Measurements from ENCODE around the gene RYR2. TPM values are rescaled to one million over a fixed set of nuclear protein-coding genes. Genes with fewer than 3 reads are reported as not detected.

RYR2 gene
- total and polyA plus RNA-seq, 2 of the 8 experiments (the other 6 are each of a cell fraction or from before 2014, with no cell fraction given), result 1.3 to 4.4 TPM

DNA sequence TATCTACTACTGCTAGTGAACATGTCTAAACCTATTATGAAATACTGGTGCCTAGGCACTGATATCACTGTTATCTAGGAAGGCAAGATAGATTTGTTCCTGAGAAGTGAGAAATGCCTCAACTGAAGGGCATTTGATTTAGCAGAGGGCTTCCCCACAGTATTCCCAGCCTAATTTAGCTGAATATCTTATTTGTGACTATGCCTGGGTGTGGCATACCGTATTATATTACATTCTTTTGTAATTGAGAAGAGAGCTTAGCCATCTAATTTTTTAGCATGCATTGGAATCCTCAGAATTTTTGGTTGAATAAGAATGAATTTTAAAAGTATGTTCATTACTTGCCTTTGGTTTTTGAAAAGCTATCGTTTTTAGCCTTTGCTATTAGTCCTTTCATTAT is 749.6 kb downstream of the RYR2 start:
- Histone ChIP-seq H2AFZ (ENCODE audit: low read length) (no peak overlapping the region), H2BK5ac (ENCODE audit: low read depth, low read length) (no peak overlapping the region), H3K4ac (replicated peaks; ENCODE audit: insufficient read length, low read depth, low read length) (no peak overlapping the region), H4K20me1 (replicated peaks in 1 of 2; ENCODE audit: control insufficient read depth in 1 of 2, insufficient read depth in 2 of 2, low read length in 2 of 2) (no peaks in the 10 kb centered on the region), H3K4me1 (replicated peaks in 1 of 4; ENCODE audit: control insufficient read depth in 3 of 4, insufficient read depth in 4 of 4, low read length in 3 of 4) (no peaks in the 10 kb centered on the region), H2BK12ac (ENCODE audit: low read depth, low read length) (no peak overlapping the region), H3K79me2 (ENCODE audit: control insufficient read depth in 1 of 2, insufficient read depth in 2 of 2, low read length in 2 of 2) (no peaks in the 10 kb centered on the region), H3K23ac (ENCODE audit: insufficient read length) (no peak overlapping the region), H3K18ac (ENCODE audit: extremely low read depth, low read length) (no peak overlapping the region), H3K36me3 (ENCODE audit: control insufficient read depth in 2 of 4, insufficient read depth in 4 of 4, low read length in 3 of 4) (no peaks in the 10 kb centered on the region; a peak in 1 of 8 replicates), H3K4me3 (ENCODE audit: extremely low read depth in 1 of 4, insufficient read depth in 2 of 4, low read depth in 3 of 4, low read length in 4 of 4) (no peak overlapping the region), H2BK15ac (ENCODE audit: low read length) (no peak overlapping the region), H3K9me3 (ENCODE audit: insufficient read depth in 2 of 2, low read depth in 1 of 2, low read length in 1 of 2) (no peaks in the 10 kb centered on the region), H3K56ac (replicated peaks; ENCODE audit: insufficient read length, low read depth, low read length) (no peak overlapping the region), H4K8ac (ENCODE audit: extremely low read depth, insufficient read depth, low read length) (no peak overlapping the region), H3K79me1 (ENCODE audit: low read depth, low read length) (no peaks in the 10 kb centered on the region), H2AK5ac (ENCODE audit: low read depth, low read length) (no peak overlapping the region), H3K23me2 (ENCODE audit: low read depth, low read length) (no peaks in the 10 kb centered on the region), H3K27me3 (replicated peaks in 1 of 4; ENCODE audit: control insufficient read depth in 3 of 4, extremely low read depth in 1 of 4, insufficient read depth in 3 of 4, low read length in 3 of 4) (no peaks in the 10 kb centered on the region), H4K91ac (replicated peaks; ENCODE audit: insufficient read length, low read length) (no peak overlapping the region), H3K14ac (ENCODE audit: insufficient read length) (no peak overlapping the region), H2BK20ac (ENCODE audit: low read length) (no peak overlapping the region), H3K4me2 (ENCODE audit: insufficient read depth in 1 of 2, low read depth in 2 of 2, low read length in 2 of 2) (no peak overlapping the region), H3K27ac (ENCODE audit: low read depth, low read length) (no peak overlapping the region), H4K5ac (ENCODE audit: insufficient read length, low read depth, low read length) (no peak overlapping the region), H2BK120ac (replicated peaks; ENCODE audit: low read depth, low read length) (no peak overlapping the region), H3K9ac (replicated peaks in 1 of 4; ENCODE audit: extremely low read depth in 1 of 4, low read depth in 3 of 4, low read length in 3 of 4) (no peak overlapping the region)
- WGBS, 2 experiments (ENCODE audit: extremely low coverage in 1 of 2, insufficient coverage in 1 of 2, insufficient read length in 1 of 2, insufficient replicate concordance in 2 of 2, low coverage in 1 of 2, low lambda C conversion rate in 2 of 2, missing lambda C conversion rate in 1 of 2), result 89% methylated on average over 2 of the region's 2 CpGs; no CpG with 5 or more reads in 1 of the 2 experiments
- ChIA-PET CTCF (ENCODE audit: partially characterized antibody) (interaction anchor here (1.0 to 2.6 kb wide), 3 partner anchors 9 to 17 kb away, joined by 3 to 6 read pairs (median 5); no protein-coding TSS in a partner anchor), POLR2A (ENCODE audit: partially characterized antibody) (no interaction called here)
- FAIRE-seq (no peak), DNase-seq (ENCODE audit: low read depth in 1 of 2, low spot score in 2 of 2) (no peak)
- TF ChIP-seq KDM1A (IDR thresholded peaks at IDR 0.05; ENCODE audit: borderline replicate concordance, low read length) (no peak), SUZ12 (IDR thresholded peaks at IDR 0.05; ENCODE audit: low read length) (no peak), YY1 (IDR thresholded peaks at IDR 0.05; ENCODE audit: low read depth, low read length) (no peak), GTF2F1 (IDR thresholded peaks at IDR 0.05; ENCODE audit: borderline replicate concordance, low read depth, low read length) (no peak), SP2 (IDR thresholded peaks at IDR 0.05; ENCODE audit: low read length) (no peak), CREB1 (IDR thresholded peaks at IDR 0.05) (no peak), SIX5 (IDR thresholded peaks at IDR 0.05; ENCODE audit: low read depth, low read length) (no peak), CHD2 (IDR thresholded peaks at IDR 0.05; ENCODE audit: low read length) (no peak), HDAC6 (IDR thresholded peaks at IDR 0.05; ENCODE audit: low read depth, low read length) (no peak), BACH1 (IDR thresholded peaks at IDR 0.05; ENCODE audit: low read length) (no peak), FOSL1 (IDR thresholded peaks at IDR 0.05; ENCODE audit: insufficient read depth, low read depth, low read length) (no peak)
- TF ChIP-seq, protein P1, sequence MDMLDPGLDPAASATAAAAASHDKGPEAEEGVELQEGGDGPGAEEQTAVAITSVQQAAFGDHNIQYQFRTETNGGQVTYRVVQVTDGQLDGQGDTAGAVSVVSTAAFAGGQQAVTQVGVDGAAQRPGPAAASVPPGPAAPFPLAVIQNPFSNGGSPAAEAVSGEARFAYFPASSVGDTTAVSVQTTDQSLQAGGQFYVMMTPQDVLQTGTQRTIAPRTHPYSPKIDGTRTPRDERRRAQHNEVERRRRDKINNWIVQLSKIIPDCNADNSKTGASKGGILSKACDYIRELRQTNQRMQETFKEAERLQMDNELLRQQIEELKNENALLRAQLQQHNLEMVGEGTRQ (IDR thresholded peaks at IDR 0.05; ENCODE audit: low read length), result no peak
- TF ChIP-seq, protein P2, sequence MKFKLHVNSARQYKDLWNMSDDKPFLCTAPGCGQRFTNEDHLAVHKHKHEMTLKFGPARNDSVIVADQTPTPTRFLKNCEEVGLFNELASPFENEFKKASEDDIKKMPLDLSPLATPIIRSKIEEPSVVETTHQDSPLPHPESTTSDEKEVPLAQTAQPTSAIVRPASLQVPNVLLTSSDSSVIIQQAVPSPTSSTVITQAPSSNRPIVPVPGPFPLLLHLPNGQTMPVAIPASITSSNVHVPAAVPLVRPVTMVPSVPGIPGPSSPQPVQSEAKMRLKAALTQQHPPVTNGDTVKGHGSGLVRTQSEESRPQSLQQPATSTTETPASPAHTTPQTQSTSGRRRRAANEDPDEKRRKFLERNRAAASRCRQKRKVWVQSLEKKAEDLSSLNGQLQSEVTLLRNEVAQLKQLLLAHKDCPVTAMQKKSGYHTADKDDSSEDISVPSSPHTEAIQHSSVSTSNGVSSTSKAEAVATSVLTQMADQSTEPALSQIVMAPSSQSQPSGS (IDR thresholded peaks at IDR 0.05; ENCODE audit: low read length), result no peak
